HepG2 (cell line): ENCODE measurements around the gene TMEM81. TPM values are rescaled to one million over a fixed set of nuclear protein-coding genes. Genes with fewer than 3 reads are reported as not detected.

Experiments
- ATAC-seq: fragments of 200-7000 bp; cut with Tn5 transposase; 3 replicates; pipeline ENCODE4 v1.9.1; 2020; ENCODE audit warnings: mild to moderate bottlenecking, moderate library complexity
- BruUV-seq: library from RNA; stranded (reverse); fragments of 400-500 nt; replicated peaks from 2 replicates; lab custom pipeline; 2021; lab: Mats Ljungman, UMichigan
- CTCF ChIA-PET: fragments of 300-600 bp; formaldehyde crosslinking; extraction: SDS; loops from one replicate; lab custom pipeline; 2021; ENCODE audit warnings: low total read pairs, inconsistent platforms, low intra/inter-chr PET ratio; lab: Yijun Ruan, JAX
- POLR2A ChIA-PET: fragments of 350-600 bp; sonication (Branson Sonifier 250); formaldehyde crosslinking; loops from one replicate; lab custom pipeline; 2020; ENCODE audit warnings: antibody characterized with exemption, inconsistent platforms; lab: Yijun Ruan, JAX
- DNase-seq: peaks from one replicate; pipeline ENCODE4 v3.0.0-alpha.2; 2015; ENCODE audit warnings: low spot score
- FAIRE-seq: peaks from 3 replicates; lab custom pipeline; 2011; peaks lifted over from hg19 to GRCh38; lab: Jason Lieb, UNC
- H2AFZ ChIP-seq: one replicate; pipeline ENCODE4 v1.6.1; 2011; ENCODE audit warnings: low read length, inconsistent platforms
- H3K27ac ChIP-seq: fragments of 300-600 bp; 3 replicates; pipeline ENCODE4 v1.8.0; 2011; ENCODE audit warnings: mixed run types, mild to moderate bottlenecking, mixed read lengths, low read length, inconsistent platforms; ENCODE audit not compliant: insufficient read depth; ENCODE audit errors: extremely low read length
- H3K27me3 ChIP-seq, 2 experiments: fragments of 200-600 bp in 1 of 2; 2 replicates in 1 of 2; 3 replicates in 1 of 2; pipeline versions ENCODE4 v1.6.0 to v1.8.0; 2011; ENCODE audit warnings: low read length in 2 of 2, mild to moderate bottlenecking in 2 of 2, moderate library complexity in 2 of 2, inconsistent platforms in 1 of 2; ENCODE audit not compliant: insufficient read depth in 2 of 2, control insufficient read depth in 1 of 2
- H3K36me3 ChIP-seq, 2 experiments: fragments of 200-600 bp in 1 of 2; replicated peaks in 1 of 2; 2 replicates in 1 of 2; 3 replicates in 1 of 2; pipeline versions ENCODE4 v1.5.1 to v1.8.0; 2011; ENCODE audit warnings: low read length in 2 of 2, inconsistent platforms in 1 of 2; ENCODE audit not compliant: insufficient read depth in 2 of 2, control insufficient read depth in 1 of 2
- H3K4me1 ChIP-seq: 2 replicates; pipeline ENCODE4 v1.5.1; 2012; ENCODE audit warnings: low read length, inconsistent platforms; ENCODE audit not compliant: insufficient read depth
- H3K4me2 ChIP-seq: 2 replicates; pipeline ENCODE4 v1.6.0; 2011; ENCODE audit warnings: low read depth, low read length, inconsistent platforms
- H3K4me3 ChIP-seq, 3 experiments: fragments of 200-600 bp in 1 of 3; sonication (generic), shearing (Covaris generic) in 1 of 3; replicated peaks in 1 of 3; 2 replicates each; pipeline ENCODE4 v1.5.1; 2011 to 2016; ENCODE audit warnings: low read length in 3 of 3, inconsistent platforms in 2 of 3, low read depth in 2 of 3, mild to moderate bottlenecking in 2 of 3, control low read depth in 1 of 3, mixed read lengths in 1 of 3; ENCODE audit not compliant: insufficient read depth in 1 of 3
- H3K79me2 ChIP-seq: one replicate; pipeline ENCODE4 v1.6.1; 2011; ENCODE audit warnings: low read length, inconsistent platforms; ENCODE audit not compliant: insufficient read depth
- H3K9ac ChIP-seq: 2 replicates; pipeline ENCODE4 v1.6.0; 2011; ENCODE audit warnings: mild to moderate bottlenecking, low read depth, low read length, inconsistent platforms; ENCODE audit not compliant: insufficient read depth
- H3K9me3 ChIP-seq: 2 replicates; pipeline ENCODE4 v1.5.1; 2012; ENCODE audit warnings: mild to moderate bottlenecking, low read length
- H4K20me1 ChIP-seq: 2 replicates; pipeline ENCODE4 v1.6.0; 2011; ENCODE audit warnings: inconsistent platforms, mild to moderate bottlenecking, low read length, moderate library complexity; ENCODE audit not compliant: insufficient read depth
- BCL6 ChIP-seq: IDR thresholded peaks from 2 replicates; pipeline ENCODE4 v1.6.1; 2016; ENCODE audit warnings: missing genetic modification reagents, missing compliant biosample characterization
- FOXC1 ChIP-seq: sonication (generic); formaldehyde crosslinking; IDR thresholded peaks from 2 replicates; pipeline ENCODE4 v1.8.0; 2022; ENCODE audit warnings: mild to moderate bottlenecking, missing genetic modification reagents, borderline replicate concordance
- HMGXB4 ChIP-seq, 2 experiments: sonication (generic) in 1 of 2; formaldehyde crosslinking in 1 of 2; IDR thresholded peaks; 2 replicates each; pipeline versions ENCODE4 v1.4.0 to v1.6.1; 2018 to 2020; ENCODE audit warnings: missing genetic modification reagents in 2 of 2, borderline replicate concordance in 1 of 2, low read depth in 1 of 2, mild to moderate bottlenecking in 1 of 2, missing biosample characterization in 1 of 2
- NFE2L1 ChIP-seq: sonication (generic); formaldehyde crosslinking; IDR thresholded peaks from 2 replicates; pipeline ENCODE4 v1.4.0; 2020; ENCODE audit warnings: missing genetic modification reagents, mild to moderate bottlenecking, borderline replicate concordance
- NFKBIZ ChIP-seq: IDR thresholded peaks from 2 replicates; pipeline ENCODE4 v1.6.1; 2018; ENCODE audit warnings: missing genetic modification reagents, missing compliant biosample characterization
- SMAD1 ChIP-seq: sonication (generic); formaldehyde crosslinking; IDR thresholded peaks from 2 replicates; pipeline ENCODE4 v1.4.0; 2020; ENCODE audit warnings: missing genetic modification reagents, low read depth, mild to moderate bottlenecking, borderline replicate concordance
- TEAD3 ChIP-seq: optimal IDR thresholded peaks from 2 replicates; pipeline ENCODE3; 2016; ENCODE audit warnings: borderline replicate concordance
- THAP11 ChIP-seq: IDR thresholded peaks from 2 replicates; pipeline ENCODE4 v1.6.1; 2016; ENCODE audit warnings: missing biosample characterization, missing genetic modification reagents
- YEATS2 ChIP-seq: sonication (generic); formaldehyde crosslinking; IDR thresholded peaks from 2 replicates; pipeline ENCODE4 v1.4.0; 2020; ENCODE audit warnings: missing genetic modification reagents, borderline replicate concordance
- ZBTB44 ChIP-seq: sonication (generic); formaldehyde crosslinking; IDR thresholded peaks from 2 replicates; pipeline ENCODE4 v1.4.0; 2020; ENCODE audit warnings: missing genetic modification reagents
- ZSCAN29 ChIP-seq: sonication (generic); formaldehyde crosslinking; conservative IDR thresholded peaks from 2 replicates; pipeline ENCODE4 v1.4.0; 2020; ENCODE audit warnings: mild to moderate bottlenecking, missing genetic modification reagents
- WGBS: methylation state at CpG from one replicate; pipeline ENCODE4 v1.1.6; 2017; ENCODE audit warnings: low lambda C conversion rate; 5-methylcytosine and 5-hydroxymethylcytosine counted together
- in situ Hi-C: cut with HindIII; loops from 2 replicates; pipeline ENCODE4 v1.10.0; 2017; ENCODE audit warnings: low pct_unique_long_range_greater_than_20kb; ENCODE audit not compliant: extremely low pct_ligation_motif_present
- intact Hi-C: fragments of 100-400 bp; cut with micrococcal nuclease; formaldehyde crosslinking; loops from one replicate; pipeline ENCODE4 v1.10.0; 2022; ENCODE audit not compliant: unreplicated experiment
- polyA plus RNA-seq, 8 experiments: library from polyadenylated mRNA; depleted of rRNA in 3 of 8; stranded (reverse) in 7 of 8; unstranded in 1 of 8; fragments of >200 nt; fragmentation: Illumina TruSeq in 4 of 8; extraction: Trizol in 4 of 8; gene quantifications; 2 replicates each; pipeline versions ENCODE4 v1.2.1 to v1.2.3, GENCODE V29; 2011 to 2016; ENCODE audit warnings: low read depth in 4 of 8, missing spikeins in 1 of 8, mixed read lengths in 1 of 8; ENCODE audit not compliant: insufficient read depth in 1 of 8
- total RNA-seq, 5 experiments: library from RNA; depleted of rRNA; stranded (reverse); fragments of >200 nt; fragmentation: Illumina TruSeq; extraction: Trizol; gene quantifications; 2 replicates each; pipeline ENCODE4 v1.2.3, GENCODE V29; 2016; ENCODE audit warnings: low read depth in 1 of 5

Gene TMEM81
- total and polyA plus RNA-seq, 2 of the 13 experiments (the other 11 are each of a cell fraction or from before 2014, with no cell fraction given), result 1.1 TPM

- ChIA-PET POLR2A (no interaction called here), CTCF (no interaction called here)
- FAIRE-seq (no peak), ATAC-seq (no peak), DNase-seq (no peak)
- no peaks in the 10 kb centered on the region for H3K36me3 ChIP-seq
- H3K27ac ChIP-seq, result no peak overlapping the region
- H3K9me3 ChIP-seq, result no peaks in the 10 kb centered on the region
- H3K4me2 ChIP-seq, result no peak overlapping the region
- no peak overlapping the region for H3K9ac ChIP-seq
- no TSS peak for BruUV-seq
- H3K79me2 ChIP-seq, result no peaks in the 10 kb centered on the region
- intact Hi-C loops (no loop called here), in situ Hi-C loops (no loop called here)
- no peaks in the 10 kb centered on the region for H3K4me1 ChIP-seq
- no peak for TF ChIP-seq NFKBIZ (CRISPR knock-in tag)
- TF ChIP-seq SMAD1 (CRISPR knock-in tag), result no peak
- TF ChIP-seq HMGXB4 (CRISPR knock-in tag; IDR thresholded peaks at IDR 0.05; ENCODE audit: borderline replicate concordance in 1 of 2, low read depth in 1 of 2), result no peak
- no peak for TF ChIP-seq FOXC1 (CRISPR knock-in tag)
- TF ChIP-seq ZSCAN29, result no peak
- no peak for TF ChIP-seq YEATS2 (CRISPR knock-in tag)
- TF ChIP-seq NFE2L1 (CRISPR knock-in tag), result no peak
- no peak for TF ChIP-seq THAP11 (CRISPR knock-in tag)
- no peak for TF ChIP-seq TEAD3 (CRISPR knock-in tag)
- TF ChIP-seq ZBTB44 (CRISPR knock-in tag), result no peak
- TF ChIP-seq BCL6 (CRISPR knock-in tag), result no peak
- WGBS, result no CpG with 5 or more reads among the region's 7 CpGs
- H3K4me3 ChIP-seq, result no peak overlapping the region
- H2AFZ ChIP-seq, result no peak overlapping the region
- peaks cover 0 to 25% of the 10 kb centered on the region in 2 experiments; a peak in 3 of 5 replicates for H3K27me3 ChIP-seq
- H4K20me1 ChIP-seq, result no peaks in the 10 kb centered on the region
These were observed 9.7 kb downstream of the TMEM81 start for GRCh38 chr1:205074513-205074912.
